ENCODE measurements around the gene EDDM13.

DNA sequence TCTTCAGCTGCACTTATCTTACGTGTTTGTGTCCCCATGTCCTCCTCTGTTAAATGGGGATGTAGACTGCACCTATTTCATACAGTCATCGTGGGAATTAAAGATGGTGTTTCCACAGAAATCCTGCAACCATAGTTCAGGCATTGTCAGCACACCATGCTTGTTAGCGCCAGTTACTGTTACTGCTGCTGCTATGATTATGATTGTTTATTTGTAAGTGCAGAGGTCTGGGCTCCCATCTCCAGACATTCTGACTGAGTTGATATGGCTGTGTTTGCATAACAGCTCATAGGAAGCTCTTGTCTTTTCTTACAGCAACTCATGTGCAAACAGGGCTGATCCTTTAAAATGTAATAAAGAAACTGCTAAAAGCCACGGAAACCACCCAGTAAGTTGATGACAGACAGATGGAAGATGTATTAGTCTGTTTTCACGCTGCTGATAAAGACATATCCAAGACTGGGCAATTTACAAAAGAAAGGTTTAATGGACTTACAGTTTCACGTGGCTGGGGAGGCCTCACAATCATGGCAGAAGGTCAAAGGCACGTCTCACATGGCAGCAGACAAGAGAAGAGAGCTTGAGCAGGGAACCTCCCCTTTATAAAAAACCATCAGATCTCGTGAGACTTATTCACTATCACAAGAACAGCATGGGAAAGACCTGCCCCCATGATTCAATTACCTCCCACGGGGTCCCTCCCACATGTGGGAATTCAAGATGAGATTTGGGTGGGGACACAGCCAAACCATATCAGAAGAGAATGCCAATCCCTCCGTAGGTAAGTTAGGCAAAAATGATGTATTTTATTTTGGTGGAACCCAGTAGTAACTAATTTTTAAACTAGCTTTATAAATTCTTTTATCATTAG, 40.5 kb downstream of the EDDM13 start:
- no peak for TF ChIP-seq L3MBTL2 (conservative IDR thresholded peaks at IDR 0.05)
- TF ChIP-seq, protein P1, sequence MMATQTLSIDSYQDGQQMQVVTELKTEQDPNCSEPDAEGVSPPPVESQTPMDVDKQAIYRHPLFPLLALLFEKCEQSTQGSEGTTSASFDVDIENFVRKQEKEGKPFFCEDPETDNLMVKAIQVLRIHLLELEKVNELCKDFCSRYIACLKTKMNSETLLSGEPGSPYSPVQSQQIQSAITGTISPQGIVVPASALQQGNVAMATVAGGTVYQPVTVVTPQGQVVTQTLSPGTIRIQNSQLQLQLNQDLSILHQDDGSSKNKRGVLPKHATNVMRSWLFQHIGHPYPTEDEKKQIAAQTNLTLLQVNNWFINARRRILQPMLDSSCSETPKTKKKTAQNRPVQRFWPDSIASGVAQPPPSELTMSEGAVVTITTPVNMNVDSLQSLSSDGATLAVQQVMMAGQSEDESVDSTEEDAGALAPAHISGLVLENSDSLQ (IDR thresholded peaks at IDR 0.05) = no peak
- TF ChIP-seq SUZ12 (IDR thresholded peaks at IDR 0.05) = no peak

Data from HEK293T (cell line).